Keratinocyte (primary cell): ENCODE measurements around the gene F2. TPM values are rescaled to one million over a fixed set of nuclear protein-coding genes. Genes with fewer than 3 reads are reported as not detected.

Experiments
- DNase-seq: peaks from one replicate; pipeline ENCODE4 v3.0.0-alpha.2; 2011; ENCODE audit warnings: low read depth, missing footprints, low spot score
- FAIRE-seq: peaks from 2 replicates; lab custom pipeline; 2011; peaks lifted over from hg19 to GRCh38; lab: Jason Lieb, UNC
- H2AFZ ChIP-seq: 2 replicates; pipeline ENCODE4 v1.6.0; 2012; ENCODE audit warnings: low read length, control low read depth, inconsistent platforms; ENCODE audit not compliant: control insufficient read depth
- H3K27ac ChIP-seq: 2 replicates; pipeline ENCODE4 v1.5.1; 2011; ENCODE audit warnings: low read length; ENCODE audit not compliant: control insufficient read depth, insufficient read depth
- H3K27me3 ChIP-seq: 3 replicates; pipeline ENCODE4 v1.6.0; 2011; ENCODE audit warnings: low read length; ENCODE audit not compliant: control insufficient read depth, insufficient read depth; ENCODE audit errors: extremely low read depth
- H3K36me3 ChIP-seq, 2 experiments: 2 replicates in 1 of 2; 3 replicates in 1 of 2; pipeline ENCODE4 v1.5.1; 2011; ENCODE audit warnings: low read length in 2 of 2, mild to moderate bottlenecking in 1 of 2; ENCODE audit not compliant: control insufficient read depth in 2 of 2, insufficient read depth in 2 of 2; ENCODE audit errors: extremely low read depth in 1 of 2
- H3K4me1 ChIP-seq: 3 replicates; pipeline ENCODE4 v1.5.1; 2011; ENCODE audit warnings: low read length; ENCODE audit not compliant: control insufficient read depth, insufficient read depth; ENCODE audit errors: extremely low read depth
- H3K4me2 ChIP-seq: 3 replicates; pipeline ENCODE4 v1.6.0; 2011; ENCODE audit warnings: low read depth, low read length; ENCODE audit not compliant: control insufficient read depth, insufficient read depth; ENCODE audit errors: extremely low read depth
- H3K4me3 ChIP-seq, 3 experiments: fragments of 200-600 bp in 1 of 3; sonication (generic) in 1 of 3; 2 replicates in 2 of 3; 3 replicates in 1 of 3; pipeline ENCODE4 v1.5.1; 2011 to 2016; ENCODE audit warnings: low read length in 3 of 3, mild to moderate bottlenecking in 3 of 3, control low read depth in 2 of 3, inconsistent platforms in 1 of 3, low read depth in 1 of 3, mixed read lengths in 1 of 3, mixed run types in 1 of 3, moderate library complexity in 1 of 3; ENCODE audit not compliant: control insufficient read depth in 2 of 3, insufficient read depth in 2 of 3; ENCODE audit errors: extremely low read depth in 1 of 3
- H3K79me2 ChIP-seq: 2 replicates; pipeline ENCODE4 v1.6.0; 2012; ENCODE audit warnings: low read length; ENCODE audit not compliant: control insufficient read depth, insufficient read depth
- H3K9ac ChIP-seq: 3 replicates; pipeline ENCODE4 v1.6.0; 2011; ENCODE audit warnings: low read length; ENCODE audit not compliant: control insufficient read depth, insufficient read depth; ENCODE audit errors: extremely low read depth
- H3K9me1 ChIP-seq: 3 replicates; pipeline ENCODE4 v1.6.0; 2011; ENCODE audit warnings: low read length; ENCODE audit not compliant: control insufficient read depth, insufficient read depth; ENCODE audit errors: extremely low read depth
- H3K9me3 ChIP-seq: 2 replicates; pipeline ENCODE4 v1.5.1; 2012; ENCODE audit warnings: low read depth, low read length; ENCODE audit not compliant: control insufficient read depth
- H4K20me1 ChIP-seq: 3 replicates; pipeline ENCODE4 v1.6.0; 2011; ENCODE audit warnings: low read length; ENCODE audit not compliant: control insufficient read depth, insufficient read depth; ENCODE audit errors: extremely low read depth
- EZH2 ChIP-seq: IDR thresholded peaks from one replicate; pipeline ENCODE4 v1.6.1; 2012; ENCODE audit warnings: inconsistent platforms, mild to moderate bottlenecking, low read length, moderate library complexity
- dilution Hi-C: fragments of 300-500 bp; cut with MboI; formaldehyde crosslinking; loops from one replicate; pipeline ENCODE4 v1.7.0; 2020; ENCODE audit warnings: low sequenced_read_pairs; ENCODE audit not compliant: extremely low pct_ligation_motif_present
- polyA plus RNA-seq, 5 experiments: library from polyadenylated mRNA; depleted of rRNA in 3 of 5; stranded (reverse) in 3 of 5; stranded (forward) in 1 of 5; unstranded in 1 of 5; fragments of >200 nt; gene quantifications; 1 replicate in 1 of 5; 2 replicates in 3 of 5; 3 replicates in 1 of 5; pipeline versions ENCODE4 v1.2.1 to v1.2.3, GENCODE V29; 2011 to 2012; ENCODE audit warnings: missing spikeins in 2 of 5, low read depth in 1 of 5, low replicate concordance in 1 of 5
- TF ChIP-seq, protein P1 (sequence below), 3 experiments: IDR thresholded peaks in 1 of 3; conservative IDR thresholded peaks in 1 of 3; optimal IDR thresholded peaks in 1 of 3; 2 replicates in 2 of 3; 3 replicates in 1 of 3; pipeline versions ENCODE3 to v1.5.1; 2011; ENCODE audit warnings: low read length in 3 of 3, mild to moderate bottlenecking in 3 of 3, moderate library complexity in 2 of 3, control low read depth in 1 of 3, inconsistent platforms in 1 of 3; ENCODE audit not compliant: insufficient read depth in 2 of 3; ENCODE audit errors: extremely low read depth in 1 of 3

Gene F2
- polyA plus RNA-seq, 1 donor (not counting 4 experiments of a cell fraction or from before 2014, with no cell fraction given) = not detected

DNA sequence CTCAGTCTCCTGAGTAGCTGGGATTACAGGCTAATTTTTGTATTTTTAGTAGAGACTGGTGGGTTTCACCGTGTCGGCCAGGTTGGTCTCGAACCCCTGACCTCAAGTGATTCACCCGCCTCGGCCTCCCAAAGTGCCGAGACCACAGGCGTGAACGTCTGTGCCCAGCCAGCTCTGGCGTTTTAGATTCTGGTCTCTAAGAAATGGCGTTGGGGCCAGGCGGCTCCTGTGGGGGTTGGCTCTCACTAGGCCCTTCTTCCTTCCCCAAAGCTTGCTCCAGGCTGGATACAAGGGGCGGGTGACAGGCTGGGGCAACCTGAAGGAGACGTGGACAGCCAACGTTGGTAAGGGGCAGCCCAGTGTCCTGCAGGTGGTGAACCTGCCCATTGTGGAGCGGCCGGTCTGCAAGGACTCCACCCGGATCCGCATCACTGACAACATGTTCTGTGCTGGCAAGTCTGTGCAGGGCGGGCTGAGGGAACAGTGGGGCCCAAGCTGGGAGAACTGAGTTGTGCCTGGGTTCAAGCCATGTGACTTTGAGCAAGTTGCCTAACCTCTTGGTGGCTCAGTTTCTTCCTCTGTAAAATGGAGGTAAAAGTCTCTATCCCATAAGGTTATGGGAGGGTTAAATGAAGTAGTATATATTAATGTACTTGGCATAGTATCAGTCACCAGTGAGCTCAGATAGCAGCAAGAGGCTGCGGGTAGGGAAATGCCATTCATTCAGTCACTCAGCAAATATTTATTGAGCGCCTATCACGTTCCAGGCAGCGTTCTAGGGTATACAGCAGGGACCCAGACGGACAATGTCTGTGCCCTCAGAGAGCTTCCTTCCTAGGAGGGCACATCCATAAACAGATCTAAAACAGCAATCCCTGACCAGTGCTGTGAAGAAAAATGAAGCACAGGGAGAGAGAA lies 10.4 kb downstream of the F2 start:
- Histone ChIP-seq H3K4me3 (no peak overlapping the region), H3K9me1 (no peaks in the 10 kb centered on the region), H3K79me2 (no peaks in the 10 kb centered on the region), H4K20me1 (no peaks in the 10 kb centered on the region), H3K36me3 (no peaks in the 10 kb centered on the region), H3K27me3 (no peaks in the 10 kb centered on the region), H3K4me1 (no peaks in the 10 kb centered on the region), H2AFZ (no peak overlapping the region), H3K9ac (no peak overlapping the region), H3K27ac (no peak overlapping the region), H3K9me3 (no peaks in the 10 kb centered on the region), H3K4me2 (no peak overlapping the region)
- TF ChIP-seq, protein P1, sequence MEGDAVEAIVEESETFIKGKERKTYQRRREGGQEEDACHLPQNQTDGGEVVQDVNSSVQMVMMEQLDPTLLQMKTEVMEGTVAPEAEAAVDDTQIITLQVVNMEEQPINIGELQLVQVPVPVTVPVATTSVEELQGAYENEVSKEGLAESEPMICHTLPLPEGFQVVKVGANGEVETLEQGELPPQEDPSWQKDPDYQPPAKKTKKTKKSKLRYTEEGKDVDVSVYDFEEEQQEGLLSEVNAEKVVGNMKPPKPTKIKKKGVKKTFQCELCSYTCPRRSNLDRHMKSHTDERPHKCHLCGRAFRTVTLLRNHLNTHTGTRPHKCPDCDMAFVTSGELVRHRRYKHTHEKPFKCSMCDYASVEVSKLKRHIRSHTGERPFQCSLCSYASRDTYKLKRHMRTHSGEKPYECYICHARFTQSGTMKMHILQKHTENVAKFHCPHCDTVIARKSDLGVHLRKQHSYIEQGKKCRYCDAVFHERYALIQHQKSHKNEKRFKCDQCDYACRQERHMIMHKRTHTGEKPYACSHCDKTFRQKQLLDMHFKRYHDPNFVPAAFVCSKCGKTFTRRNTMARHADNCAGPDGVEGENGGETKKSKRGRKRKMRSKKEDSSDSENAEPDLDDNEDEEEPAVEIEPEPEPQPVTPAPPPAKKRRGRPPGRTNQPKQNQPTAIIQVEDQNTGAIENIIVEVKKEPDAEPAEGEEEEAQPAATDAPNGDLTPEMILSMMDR (optimal IDR thresholded peaks at IDR 0.05 in 1 of 3, IDR thresholded peaks at IDR 0.05 in 1 of 3, conservative IDR thresholded peaks at IDR 0.05 in 1 of 3; ENCODE audit: extremely low read depth in 1 of 3, insufficient read depth in 2 of 3, low read length in 3 of 3) = no peak
- no peak for TF ChIP-seq EZH2
- FAIRE-seq (no peak), DNase-seq (no peak)
- dilution Hi-C loops = no loop called here

DNA sequence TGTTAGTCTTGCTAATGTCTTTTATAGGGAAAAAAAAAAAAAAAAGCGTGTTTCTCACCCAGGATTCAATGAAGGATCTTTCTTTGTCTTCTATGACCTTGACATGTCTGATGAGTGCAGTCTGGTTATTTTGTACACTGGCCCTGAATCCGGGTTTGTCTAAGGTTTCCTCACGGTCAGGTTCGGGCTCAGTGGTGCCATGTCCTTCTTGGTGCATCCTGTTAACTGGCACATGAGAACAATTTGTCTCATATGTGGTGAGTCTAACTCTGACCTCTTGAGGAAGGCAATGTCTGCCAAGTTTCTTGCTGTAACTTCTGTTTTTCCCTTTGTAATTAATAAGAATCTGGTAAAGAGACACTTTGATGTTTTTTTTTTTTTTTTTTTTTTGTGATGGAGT lies 12.5 kb downstream of the F2 start:
- no peak overlapping the region for H2AFZ ChIP-seq
- no peaks in the 10 kb centered on the region for H3K4me1 ChIP-seq
- TF ChIP-seq EZH2 = no peak
- TF ChIP-seq, protein P1 (optimal IDR thresholded peaks at IDR 0.05 in 1 of 3, IDR thresholded peaks at IDR 0.05 in 1 of 3, conservative IDR thresholded peaks at IDR 0.05 in 1 of 3; ENCODE audit: extremely low read depth in 1 of 3, insufficient read depth in 2 of 3, low read length in 3 of 3) = no peak
- dilution Hi-C loops = no loop called here
- H3K27ac ChIP-seq = no peak overlapping the region
- no peak overlapping the region for H3K9ac ChIP-seq
- H3K79me2 ChIP-seq = no peaks in the 10 kb centered on the region
- H3K9me1 ChIP-seq = no peaks in the 10 kb centered on the region
- FAIRE-seq (no peak), DNase-seq (no peak)
- H4K20me1 ChIP-seq = no peaks in the 10 kb centered on the region
- no peaks in the 10 kb centered on the region for H3K36me3 ChIP-seq
- H3K9me3 ChIP-seq = no peaks in the 10 kb centered on the region
- H3K4me3 ChIP-seq = no peak overlapping the region
- H3K4me2 ChIP-seq = no peak overlapping the region
- H3K27me3 ChIP-seq = no peaks in the 10 kb centered on the region
